ENCODE results near the gene CEMIP. TPM values are rescaled to one million over a fixed set of nuclear protein-coding genes. Genes with fewer than 3 reads are reported as not detected.

Gene CEMIP, protein sequence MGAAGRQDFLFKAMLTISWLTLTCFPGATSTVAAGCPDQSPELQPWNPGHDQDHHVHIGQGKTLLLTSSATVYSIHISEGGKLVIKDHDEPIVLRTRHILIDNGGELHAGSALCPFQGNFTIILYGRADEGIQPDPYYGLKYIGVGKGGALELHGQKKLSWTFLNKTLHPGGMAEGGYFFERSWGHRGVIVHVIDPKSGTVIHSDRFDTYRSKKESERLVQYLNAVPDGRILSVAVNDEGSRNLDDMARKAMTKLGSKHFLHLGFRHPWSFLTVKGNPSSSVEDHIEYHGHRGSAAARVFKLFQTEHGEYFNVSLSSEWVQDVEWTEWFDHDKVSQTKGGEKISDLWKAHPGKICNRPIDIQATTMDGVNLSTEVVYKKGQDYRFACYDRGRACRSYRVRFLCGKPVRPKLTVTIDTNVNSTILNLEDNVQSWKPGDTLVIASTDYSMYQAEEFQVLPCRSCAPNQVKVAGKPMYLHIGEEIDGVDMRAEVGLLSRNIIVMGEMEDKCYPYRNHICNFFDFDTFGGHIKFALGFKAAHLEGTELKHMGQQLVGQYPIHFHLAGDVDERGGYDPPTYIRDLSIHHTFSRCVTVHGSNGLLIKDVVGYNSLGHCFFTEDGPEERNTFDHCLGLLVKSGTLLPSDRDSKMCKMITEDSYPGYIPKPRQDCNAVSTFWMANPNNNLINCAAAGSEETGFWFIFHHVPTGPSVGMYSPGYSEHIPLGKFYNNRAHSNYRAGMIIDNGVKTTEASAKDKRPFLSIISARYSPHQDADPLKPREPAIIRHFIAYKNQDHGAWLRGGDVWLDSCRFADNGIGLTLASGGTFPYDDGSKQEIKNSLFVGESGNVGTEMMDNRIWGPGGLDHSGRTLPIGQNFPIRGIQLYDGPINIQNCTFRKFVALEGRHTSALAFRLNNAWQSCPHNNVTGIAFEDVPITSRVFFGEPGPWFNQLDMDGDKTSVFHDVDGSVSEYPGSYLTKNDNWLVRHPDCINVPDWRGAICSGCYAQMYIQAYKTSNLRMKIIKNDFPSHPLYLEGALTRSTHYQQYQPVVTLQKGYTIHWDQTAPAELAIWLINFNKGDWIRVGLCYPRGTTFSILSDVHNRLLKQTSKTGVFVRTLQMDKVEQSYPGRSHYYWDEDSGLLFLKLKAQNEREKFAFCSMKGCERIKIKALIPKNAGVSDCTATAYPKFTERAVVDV (N-terminal part only)
- total RNA-seq, result 1 to 10 TPM; 5.4 to 9.2 (median 8.7) TPM

DNA sequence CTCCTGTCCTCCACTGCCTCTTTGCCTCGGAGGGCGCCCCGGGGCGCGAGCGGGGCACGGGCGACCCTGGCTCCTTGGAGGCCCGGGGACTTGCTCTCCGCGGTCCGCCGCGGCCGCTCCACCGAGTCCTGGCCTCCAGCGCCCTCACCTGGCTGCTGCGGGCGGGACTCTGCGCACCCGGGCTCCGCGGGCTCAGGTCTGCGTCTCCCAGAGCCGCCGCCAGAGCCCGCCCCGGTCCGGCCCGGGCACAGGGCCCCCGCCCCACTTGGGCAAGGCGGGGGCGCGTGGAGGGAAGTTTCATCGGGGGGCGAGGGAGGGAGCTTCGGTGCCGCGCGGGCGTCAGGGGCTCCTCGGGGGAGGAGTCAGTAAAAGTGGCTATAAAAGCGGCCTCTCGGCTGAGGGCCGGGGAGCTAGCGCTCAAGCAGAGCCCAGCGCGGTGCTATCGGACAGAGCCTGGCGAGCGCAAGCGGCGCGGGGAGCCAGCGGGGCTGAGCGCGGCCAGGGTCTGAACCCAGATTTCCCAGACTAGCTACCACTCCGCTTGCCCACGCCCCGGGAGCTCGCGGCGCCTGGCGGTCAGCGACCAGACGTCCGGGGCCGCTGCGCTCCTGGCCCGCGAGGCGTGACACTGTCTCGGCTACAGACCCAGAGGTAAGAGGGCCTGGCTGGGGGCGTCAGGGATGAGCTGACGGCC lies at the start of gene CEMIP:
CEMIP (plus strand) TSS at position 407 of the 694 bp plus-strand sequence. CDS start 94,510 bp downstream, outside the sequence.
- Histone ChIP-seq H3K27me3 (peaks cover 31% of the 10 kb centered on the region), H3K27ac (no peak within 1 kb of the TSS), H3K4me1 (peaks cover 47% of the 10 kb centered on the region), H3K36me3 (no peaks in the 10 kb centered on the region), H3K4me3 (peak within 1 kb of the TSS; percentile 56), H3K9me3 (no peaks in the 10 kb centered on the region)
- no CpG with 5 or more reads among the region's 75 CpGs for WGBS
- peak in 1 of 2 donors; percentile 72 for DNase-seq (ENCODE audit: low spot score in 2 of 2)
- TF ChIP-seq POLR2A (IDR thresholded peaks at IDR 0.05), result no peak
- no peak for TF ChIP-seq EP300 (IDR thresholded peaks at IDR 0.05)
- TF ChIP-seq POLR2AphosphoS5 (IDR thresholded peaks at IDR 0.05), result no peak
- TF ChIP-seq, protein P1, sequence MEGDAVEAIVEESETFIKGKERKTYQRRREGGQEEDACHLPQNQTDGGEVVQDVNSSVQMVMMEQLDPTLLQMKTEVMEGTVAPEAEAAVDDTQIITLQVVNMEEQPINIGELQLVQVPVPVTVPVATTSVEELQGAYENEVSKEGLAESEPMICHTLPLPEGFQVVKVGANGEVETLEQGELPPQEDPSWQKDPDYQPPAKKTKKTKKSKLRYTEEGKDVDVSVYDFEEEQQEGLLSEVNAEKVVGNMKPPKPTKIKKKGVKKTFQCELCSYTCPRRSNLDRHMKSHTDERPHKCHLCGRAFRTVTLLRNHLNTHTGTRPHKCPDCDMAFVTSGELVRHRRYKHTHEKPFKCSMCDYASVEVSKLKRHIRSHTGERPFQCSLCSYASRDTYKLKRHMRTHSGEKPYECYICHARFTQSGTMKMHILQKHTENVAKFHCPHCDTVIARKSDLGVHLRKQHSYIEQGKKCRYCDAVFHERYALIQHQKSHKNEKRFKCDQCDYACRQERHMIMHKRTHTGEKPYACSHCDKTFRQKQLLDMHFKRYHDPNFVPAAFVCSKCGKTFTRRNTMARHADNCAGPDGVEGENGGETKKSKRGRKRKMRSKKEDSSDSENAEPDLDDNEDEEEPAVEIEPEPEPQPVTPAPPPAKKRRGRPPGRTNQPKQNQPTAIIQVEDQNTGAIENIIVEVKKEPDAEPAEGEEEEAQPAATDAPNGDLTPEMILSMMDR (IDR thresholded peaks at IDR 0.05), result peak; percentile 58 to 84

DNA sequence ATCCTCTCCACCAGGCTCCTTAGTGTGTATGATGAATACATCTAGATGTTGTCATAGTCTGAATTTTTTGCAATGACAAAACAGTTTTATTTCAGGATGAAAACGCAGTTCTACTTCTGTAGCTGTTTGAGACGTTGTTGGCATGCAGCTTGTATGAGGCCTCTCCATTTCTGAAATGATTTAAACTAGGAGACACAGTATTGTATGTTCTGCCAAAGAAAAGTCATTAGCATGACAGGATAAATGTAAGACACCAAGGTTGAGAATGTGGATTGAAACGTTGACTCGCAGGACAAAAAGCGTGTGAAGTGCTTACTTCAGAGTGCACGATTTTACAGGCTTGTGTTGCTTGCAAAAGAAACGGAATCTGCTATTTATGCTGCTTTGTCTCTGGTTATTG lies 48.8 kb upstream of the CEMIP start:
- H3K9me3 ChIP-seq, result no peaks in the 10 kb centered on the region
- no peaks in the 10 kb centered on the region for H3K27me3 ChIP-seq
- TF ChIP-seq, protein P1 (IDR thresholded peaks at IDR 0.05), result no peak
- no peak for TF ChIP-seq POLR2A (IDR thresholded peaks at IDR 0.05)
- no peak for TF ChIP-seq POLR2AphosphoS5 (IDR thresholded peaks at IDR 0.05)
- no peak for TF ChIP-seq EP300 (IDR thresholded peaks at IDR 0.05)
- no peaks in the 10 kb centered on the region for H3K36me3 ChIP-seq
- H3K27ac ChIP-seq, result no peak overlapping the region
- H3K4me1 ChIP-seq, result peaks cover 2% of the 10 kb centered on the region
- no peak for DNase-seq (ENCODE audit: low spot score in 2 of 2)
- 89% methylated on average over 7 of the region's 7 CpGs for WGBS
- no peak overlapping the region for H3K4me3 ChIP-seq

DNA sequence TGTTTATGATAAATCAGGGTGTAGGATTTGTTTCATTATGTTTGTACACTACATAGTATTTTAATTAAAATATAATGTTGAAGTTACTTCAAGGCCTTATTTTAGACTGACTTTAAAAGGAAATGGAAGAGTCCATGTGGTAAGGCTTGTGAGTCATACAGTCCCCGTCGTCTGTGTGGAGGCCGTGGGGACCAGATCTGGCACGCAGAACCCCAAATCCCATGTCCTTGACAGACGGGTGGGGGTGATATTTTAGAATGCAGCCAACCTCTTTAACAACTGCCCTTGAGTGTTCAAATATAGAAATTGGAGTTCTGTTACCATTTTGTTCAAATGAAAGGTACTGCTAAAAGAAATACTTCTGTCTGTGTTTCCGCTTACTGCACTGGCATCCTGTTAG lies 48.2 kb upstream of the CEMIP start:
- H3K27me3 ChIP-seq, result no peaks in the 10 kb centered on the region
- H3K4me3 ChIP-seq, result no peak overlapping the region
- 61% methylated on average over 6 of the region's 6 CpGs for WGBS
- peaks cover 2% of the 10 kb centered on the region for H3K4me1 ChIP-seq
- no peak for TF ChIP-seq POLR2A (IDR thresholded peaks at IDR 0.05)
- TF ChIP-seq EP300 (IDR thresholded peaks at IDR 0.05), result no peak
- TF ChIP-seq, protein P1 (IDR thresholded peaks at IDR 0.05), result no peak
- no peak for TF ChIP-seq POLR2AphosphoS5 (IDR thresholded peaks at IDR 0.05)
- DNase-seq (ENCODE audit: low spot score in 2 of 2), result no peak
- no peaks in the 10 kb centered on the region for H3K9me3 ChIP-seq
- no peaks in the 10 kb centered on the region for H3K36me3 ChIP-seq
- H3K27ac ChIP-seq, result no peak overlapping the region

DNA sequence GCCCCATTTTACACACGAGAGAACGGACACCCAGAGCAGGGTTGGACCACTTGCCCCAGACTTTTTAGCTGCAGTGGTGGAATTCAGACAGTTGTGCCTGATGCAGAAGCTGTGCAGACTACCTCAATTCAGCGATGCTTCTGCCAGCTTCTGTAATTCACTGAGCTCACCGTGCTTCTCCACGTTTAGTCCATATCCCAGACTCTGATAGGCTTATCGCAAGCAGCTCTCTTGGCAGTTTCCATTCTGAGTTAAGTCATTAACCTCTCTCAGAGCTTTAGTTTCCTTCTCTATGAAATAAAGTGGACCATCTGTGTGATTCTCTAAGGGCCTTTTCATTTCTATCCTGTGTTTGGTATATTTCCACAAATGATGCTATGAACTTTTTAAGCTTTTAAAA lies 47.0 kb upstream of the CEMIP start:
- no peak overlapping the region for H3K4me3 ChIP-seq
- WGBS, result 95% methylated on average over 6 of the region's 6 CpGs
- no peak overlapping the region for H3K27ac ChIP-seq
- no peaks in the 10 kb centered on the region for H3K9me3 ChIP-seq
- TF ChIP-seq POLR2A (IDR thresholded peaks at IDR 0.05) (no peak), POLR2AphosphoS5 (IDR thresholded peaks at IDR 0.05) (no peak), EP300 (IDR thresholded peaks at IDR 0.05) (no peak)
- TF ChIP-seq, protein P1 (IDR thresholded peaks at IDR 0.05), result no peak
- peaks cover 2% of the 10 kb centered on the region for H3K4me1 ChIP-seq
- H3K36me3 ChIP-seq, result no peaks in the 10 kb centered on the region
- H3K27me3 ChIP-seq, result no peaks in the 10 kb centered on the region
- DNase-seq (ENCODE audit: low spot score in 2 of 2), result no peak
